ENCODE results near the gene FTO. TPM values are rescaled to one million over a fixed set of nuclear protein-coding genes. Genes with fewer than 3 reads are reported as not detected.
A peak's percentile ranks its signal among the peaks of the same experiment; 100 is the strongest.

The FTO gene
- polyA plus RNA-seq, 2 of the 4 experiments (the other 2 are of a cell fraction), result 48.7 to 101 TPM

DNA sequence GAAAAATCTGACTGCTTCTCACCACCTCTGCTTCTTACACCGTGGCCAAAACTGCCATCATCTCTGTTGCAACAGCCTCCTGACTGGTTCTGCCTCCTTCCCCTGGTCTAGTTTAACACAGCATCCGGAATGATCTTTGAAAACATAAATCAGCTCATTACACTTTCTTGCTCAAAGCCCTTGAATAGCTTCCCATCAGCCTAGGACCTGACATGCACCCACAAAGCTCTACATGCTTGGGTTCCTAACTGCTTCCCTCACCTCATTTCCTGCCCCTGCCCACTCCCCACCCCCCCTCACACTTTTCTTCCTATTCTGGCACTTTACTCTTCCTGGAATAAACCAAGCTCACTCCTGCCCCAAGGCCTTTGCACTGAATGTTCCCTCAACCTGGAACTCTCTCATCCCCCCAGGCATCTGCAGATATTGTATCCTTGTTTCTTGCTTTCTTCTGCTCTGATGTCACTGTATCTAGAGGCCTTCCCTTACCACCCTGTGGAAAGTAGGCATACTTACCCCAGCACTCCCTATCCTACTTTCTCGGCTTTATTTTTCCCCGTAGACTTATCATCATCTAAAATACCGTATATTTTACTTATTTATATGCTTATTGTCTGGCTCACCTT is 112.4 kb downstream of the FTO start:
- ChIA-PET CTCF (interaction anchor here (0.9 to 1.8 kb wide), 4 partner anchors 27 to 125 kb away, joined by 3 to 7 read pairs (median 4); no protein-coding TSS in a partner anchor), POLR2A (interaction anchor here (0.8 to 1.6 kb wide), 2 partner anchors 9 to 1115 kb away, joined by 3 to 5 read pairs; partner anchors contain the start of gene IRX5)
- WGBS (ENCODE audit: missing lambda C conversion rate), result 90% methylated on average over 5 of the region's 5 CpGs
- TF ChIP-seq EHMT2 (IDR thresholded peaks at IDR 0.05; ENCODE audit: low read depth), result no peak
- no peak for TF ChIP-seq RAD21 (conservative IDR thresholded peaks at IDR 0.05 in 1 of 2, IDR thresholded peaks at IDR 0.05 in 1 of 2)
- TF ChIP-seq REST (IDR thresholded peaks at IDR 0.05), result no peak
- TF ChIP-seq GATA3 (IDR thresholded peaks at IDR 0.05; ENCODE audit: borderline replicate concordance), result no peak
- no peak for TF ChIP-seq TP53 (CRISPR knock-in tag; IDR thresholded peaks at IDR 0.05)
- no peak for TF ChIP-seq MYC (IDR thresholded peaks at IDR 0.05; ENCODE audit: borderline replicate concordance, low read length)
- no peak for TF ChIP-seq ZC3H11A (IDR thresholded peaks at IDR 0.05)
- no peak for TF ChIP-seq RCOR1 (IDR thresholded peaks at IDR 0.05; ENCODE audit: low read depth, low read length)
- no peak for DNase-seq (ENCODE audit: low read depth in 1 of 2, low spot score in 1 of 2)
- Histone ChIP-seq H3K9me3 (no peaks in the 10 kb centered on the region), H3K27ac (peak overlapping the region; percentile 82 to 91), H3K4me2 (peak overlapping the region; percentile 68), H3K4me1 (peaks cover 35% of the 10 kb centered on the region), H3K4me3 (no peak overlapping the region)
- peak in 1 of 2 experiments; percentile 15; a peak in 1 of 6 replicates for ATAC-seq
- no peak for FAIRE-seq

- POLR2A ChIA-PET, result interaction anchor here (0.8 to 1.6 kb wide), 3 partner anchors 8 to 1114 kb away, joined by 3 to 5 read pairs (median 3); partner anchors contain the start of gene IRX5
Measured at GRCh38 chr16:53817117-53817755, 113.3 kb downstream of the FTO start.

More at GRCh38 chr16:53817117-53817755, 113.3 kb downstream of the FTO start:
- TF ChIP-seq CEBPB (IDR thresholded peaks at IDR 0.05) (peak; percentile 6 to 81; a peak in 2 of 4 replicates), EP300 (IDR thresholded peaks at IDR 0.05) (peak in 1 of 2 experiments; percentile 50; a peak in 1 of 5 replicates), JUNB (IDR thresholded peaks at IDR 0.05) (peak; percentile 49), MAX (IDR thresholded peaks at IDR 0.05) (peak; percentile 83), JUN (IDR thresholded peaks at IDR 0.05) (peak in 1 of 2 experiments; percentile 64; a peak in 2 of 5 replicates), CHD2 (IDR thresholded peaks at IDR 0.05; ENCODE audit: low read length, partially characterized antibody) (no peak), FOSL2 (IDR thresholded peaks at IDR 0.05) (peak; percentile 30; the same call in 1 of the 2 replicates), FOSL2 (CRISPR knock-in tag; IDR thresholded peaks at IDR 0.05) (peak; percentile 76)
- TF ChIP-seq, protein P1, sequence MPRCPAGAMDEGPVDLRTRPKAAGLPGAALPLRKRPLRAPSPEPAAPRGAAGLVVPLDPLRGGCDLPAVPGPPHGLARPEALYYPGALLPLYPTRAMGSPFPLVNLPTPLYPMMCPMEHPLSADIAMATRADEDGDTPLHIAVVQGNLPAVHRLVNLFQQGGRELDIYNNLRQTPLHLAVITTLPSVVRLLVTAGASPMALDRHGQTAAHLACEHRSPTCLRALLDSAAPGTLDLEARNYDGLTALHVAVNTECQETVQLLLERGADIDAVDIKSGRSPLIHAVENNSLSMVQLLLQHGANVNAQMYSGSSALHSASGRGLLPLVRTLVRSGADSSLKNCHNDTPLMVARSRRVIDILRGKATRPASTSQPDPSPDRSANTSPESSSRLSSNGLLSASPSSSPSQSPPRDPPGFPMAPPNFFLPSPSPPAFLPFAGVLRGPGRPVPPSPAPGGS (IDR thresholded peaks at IDR 0.05), result no peak
- FAIRE-seq, result peak; percentile 83
- H3K9me3 ChIP-seq, result no peaks in the 10 kb centered on the region
- DNase-seq (ENCODE audit: low read depth in 1 of 2, low spot score in 1 of 2), result peak; percentile 62 to 82
- peaks cover 44% of the 10 kb centered on the region for H3K4me1 ChIP-seq
- CTCF ChIA-PET, result interaction anchor here (0.9 to 1.8 kb wide), 4 partner anchors 28 to 125 kb away, joined by 3 to 7 read pairs (median 4); no protein-coding TSS in a partner anchor
- peak overlapping the region; percentile 68 for H3K4me2 ChIP-seq
- peak; percentile 93 to 97 for ATAC-seq
- H3K4me3 ChIP-seq, result no peak overlapping the region
- WGBS (ENCODE audit: missing lambda C conversion rate), result under 1% methylated on average over 5 of the region's 5 CpGs
- H3K27ac ChIP-seq, result peak overlapping the region; percentile 82 to 91

All from A549 (cell line).